ENCODE data around the gene NANS.
A peak's percentile ranks its signal among the peaks of the same experiment; 100 is the strongest.
"Not testable (repeated sequence)": the region's sequence is repeated elsewhere in the genome, so short reads cannot be mapped to it uniquely, and the experiment has no call there.

The NANS gene

GRCh38 chr9:98010445-98010844 is 46.1 kb upstream of the NANS start:
- TF ChIP-seq CTCF (IDR thresholded peaks at IDR 0.05) = no peak
- peaks cover 82% of the 10 kb centered on the region for H3K36me3 Mint-ChIP-seq (ENCODE audit: low read depth)
- no peak for DNase-seq
- no peak overlapping the region for H3K27ac Mint-ChIP-seq
- H3K9me3 Mint-ChIP-seq = no peaks in the 10 kb centered on the region
- no peak overlapping the region for H3K4me3 Mint-ChIP-seq
- no peaks in the 10 kb centered on the region for H3K27me3 Mint-ChIP-seq (ENCODE audit: low read depth, poor library complexity)
- peaks cover 10% of the 10 kb centered on the region for H3K4me1 Mint-ChIP-seq

GRCh38 chr9:98011122-98011521 is 45.4 kb upstream of the NANS start:
- DNase-seq = no peak
- Mint-ChIP-seq H3K9me3 (no peaks in the 10 kb centered on the region), H3K27me3 (ENCODE audit: low read depth, poor library complexity) (no peaks in the 10 kb centered on the region), H3K36me3 (ENCODE audit: low read depth) (peaks cover 82% of the 10 kb centered on the region), H3K27ac (no peak overlapping the region), H3K4me1 (peaks cover 14% of the 10 kb centered on the region), H3K4me3 (no peak overlapping the region)
- TF ChIP-seq CTCF (IDR thresholded peaks at IDR 0.05) = no peak

GRCh38 chr9:98016137-98016680 is 40.3 kb upstream of the NANS start:
- peaks cover 2% of the 10 kb centered on the region for H3K27me3 Mint-ChIP-seq (ENCODE audit: low read depth, poor library complexity)
- peaks cover 32% of the 10 kb centered on the region for H3K4me1 Mint-ChIP-seq
- no peak for DNase-seq

GRCh38 chr9:98017306-98017705 is 39.2 kb upstream of the NANS start:
- no peak for TF ChIP-seq CTCF (IDR thresholded peaks at IDR 0.05)
- peaks cover 2% of the 10 kb centered on the region for H3K27me3 Mint-ChIP-seq (ENCODE audit: low read depth, poor library complexity)
- H3K9me3 Mint-ChIP-seq = no peaks in the 10 kb centered on the region
- peak overlapping the region; percentile 17 for H3K27ac Mint-ChIP-seq
- no peak overlapping the region for H3K4me3 Mint-ChIP-seq
- no peak for DNase-seq
- peaks cover 39% of the 10 kb centered on the region for H3K4me1 Mint-ChIP-seq
- H3K36me3 Mint-ChIP-seq (ENCODE audit: low read depth) = peaks cover 61% of the 10 kb centered on the region

More at GRCh38 chr9:98016137-98016680, 40.3 kb upstream of the NANS start:
- Mint-ChIP-seq H3K36me3 (ENCODE audit: low read depth) (peaks cover 72% of the 10 kb centered on the region), H3K27ac (peak overlapping the region; percentile 1), H3K4me3 (no peak overlapping the region), H3K9me3 (no peaks in the 10 kb centered on the region)
- TF ChIP-seq CTCF (IDR thresholded peaks at IDR 0.05) = no peak

- H3K27ac Mint-ChIP-seq = peak overlapping the region; percentile 54
- TF ChIP-seq CTCF (IDR thresholded peaks at IDR 0.05) = no peak
- H3K4me3 Mint-ChIP-seq = no peak overlapping the region
- no peak for DNase-seq
- no peaks in the 10 kb centered on the region for H3K9me3 Mint-ChIP-seq
- H3K36me3 Mint-ChIP-seq (ENCODE audit: low read depth) = peaks cover 54% of the 10 kb centered on the region
- H3K27me3 Mint-ChIP-seq (ENCODE audit: low read depth, poor library complexity) = peaks cover 2% of the 10 kb centered on the region
- peaks cover 39% of the 10 kb centered on the region for H3K4me1 Mint-ChIP-seq
Observed at GRCh38 chr9:98018347-98018746, 38.2 kb upstream of the NANS start.

GRCh38 chr9:98019098-98019497 is 37.4 kb upstream of the NANS start:
- no peak for DNase-seq
- Mint-ChIP-seq H3K4me1 (peaks cover 39% of the 10 kb centered on the region), H3K4me3 (no peak overlapping the region), H3K27ac (no peak overlapping the region), H3K9me3 (no peaks in the 10 kb centered on the region), H3K27me3 (ENCODE audit: low read depth, poor library complexity) (peaks cover 2% of the 10 kb centered on the region), H3K36me3 (ENCODE audit: low read depth) (peaks cover 48% of the 10 kb centered on the region)
- no peak for TF ChIP-seq CTCF (IDR thresholded peaks at IDR 0.05)

GRCh38 chr9:98019869-98020268 is 36.7 kb upstream of the NANS start:
- not testable (repeated sequence) for H3K4me3 Mint-ChIP-seq; H3K9me3 Mint-ChIP-seq; H3K27ac Mint-ChIP-seq; H3K27me3 Mint-ChIP-seq (ENCODE audit: low read depth, poor library complexity); DNase-seq
- Mint-ChIP-seq H3K4me1 (peaks cover 39% of the 10 kb centered on the region), H3K36me3 (ENCODE audit: low read depth) (peaks cover 42% of the 10 kb centered on the region)

Measured in nephron progenitor cell (in vitro differentiated cells).